Esophagus muscularis mucosa (tissue), 4 donors: ENCODE results near the gene TBCD. TPM values are rescaled to one million over a fixed set of nuclear protein-coding genes. Genes with fewer than 3 reads are reported as not detected.

Experiments
- DNase-seq: peaks from one replicate; pipeline ENCODE4 v3.0.0-alpha.2; 2017; ENCODE audit errors: extremely low spot score
- H3K27ac ChIP-seq, 4 donors: fragments of 200-600 bp; sonication (generic); replicated peaks in 1 of 4; 1 replicate in 3 of 4; 2 replicates in 1 of 4; pipeline ENCODE4 v1.5.1; 2016 to 2019; ENCODE audit warnings: mild to moderate bottlenecking in 1 of 4
- H3K27me3 ChIP-seq, 4 donors: fragments of 200-600 bp; sonication (generic); one replicate each; pipeline versions ENCODE4 v1.5.1 to v1.6.0; 2016 to 2019
- H3K36me3 ChIP-seq, 4 donors: fragments of 200-600 bp; sonication (generic); one replicate each; pipeline ENCODE4 v1.5.1; 2016 to 2019
- H3K4me1 ChIP-seq, 4 donors: fragments of 200-600 bp; sonication (generic); one replicate each; pipeline ENCODE4 v1.5.1; 2016 to 2019
- H3K4me3 ChIP-seq, 4 donors: fragments of 200-600 bp; sonication (generic); 1 replicate in 2 of 4; 2 replicates in 2 of 4; pipeline ENCODE4 v1.5.1; 2016 to 2019; ENCODE audit warnings: mild to moderate bottlenecking in 4 of 4, moderate library complexity in 1 of 4
- H3K9me3 ChIP-seq, 4 donors: fragments of 200-600 bp; sonication (generic); 1 replicate in 3 of 4; 2 replicates in 1 of 4; pipeline ENCODE4 v1.5.1; 2016 to 2019
- CTCF ChIP-seq, 3 experiments: fragments of 200-600 bp in 2 of 3; fragments of 450-650 bp in 1 of 3; sonication (generic) in 2 of 3; IDR thresholded peaks; one replicate each; pipeline ENCODE4 v1.5.1; 2017 to 2019; ENCODE audit warnings: antibody characterized with exemption in 3 of 3, mild to moderate bottlenecking in 2 of 3, moderate library complexity in 1 of 3
- EP300 ChIP-seq: sonication (generic); formaldehyde crosslinking; IDR thresholded peaks from one replicate; pipeline ENCODE4 v1.6.1; 2017; ENCODE audit warnings: antibody characterized with exemption
- POLR2A ChIP-seq: fragments of 450-650 bp; IDR thresholded peaks from one replicate; pipeline ENCODE4 v1.6.1; 2017; ENCODE audit warnings: antibody characterized with exemption, moderate library complexity, mild to moderate bottlenecking, low read depth
- POLR2AphosphoS5 ChIP-seq, 2 donors: sonication (generic); formaldehyde crosslinking; IDR thresholded peaks; one replicate each; pipeline ENCODE4 v1.6.1; 2017; ENCODE audit warnings: antibody characterized with exemption in 2 of 2
- intact Hi-C: fragments of 100-400 bp; cut with DNase I; formaldehyde crosslinking; loops from one replicate; pipeline ENCODE4 v1.15.1; 2023
- total RNA-seq, 4 donors: library from RNA; depleted of rRNA; stranded (reverse); fragments of >200 nt; gene quantifications; one replicate each; pipeline versions ENCODE4 v1.1.0 to v1.2.1, GENCODE V29; 2016

TBCD gene
- total RNA-seq, 4 donors from 2014 or later: 38.1 to 56.7 (median 53.6) TPM

GRCh38 chr17:82993005-82993404 is 241.1 kb downstream of the TBCD start:
- Histone ChIP-seq H3K4me3 (no peak overlapping the region), H3K36me3 (no peaks in the 10 kb centered on the region), H3K27me3 (no peaks in the 10 kb centered on the region), H3K9me3 (peaks cover 6 to 15% (median 10%) of the 10 kb centered on the region in 4 donors), H3K4me1 (no peaks in the 10 kb centered on the region), H3K27ac (no peak overlapping the region)
- no peak for DNase-seq
- intact Hi-C loops: no loop called here
- TF ChIP-seq POLR2A (no peak), POLR2AphosphoS5 (IDR thresholded peaks at IDR 0.05) (no peak), EP300 (no peak), CTCF (IDR thresholded peaks at IDR 0.05) (no peak)

Other genes starting within 250 kb of the TBCD start
- 10 to 100 TPM; 27.0 to 51.6 (median 45.3) TPM for gene FOXK2, start 232.3 kb upstream of the TBCD start, total RNA-seq
- gene WDR45B, start 103.6 kb upstream of the TBCD start, total RNA-seq: 10 to 100 TPM; 57.3 to 81.4 (median 74.4) TPM
- gene RAB40B, start 53.4 kb upstream of the TBCD start, total RNA-seq: 10 to 100 TPM in 3 of 4 donors, 1 to 10 TPM in 1; 6.2 to 24.3 (median 19.4) TPM
- 10 to 100 TPM; 11.5 to 27.5 (median 17.3) TPM for gene FN3KRP, start 35.4 kb upstream of the TBCD start, total RNA-seq
- gene FN3K, start 16.4 kb upstream of the TBCD start, total RNA-seq: 10 to 100 TPM in 1 of 4 donors, 1 to 10 TPM in 3; 3.4 to 22.7 (median 6.5) TPM
- gene ZNF750, start 88.0 kb downstream of the TBCD start, total RNA-seq: not detected